H9 (cell line): Measurements from ENCODE around the gene AGBL4. TPM values are rescaled to one million over a fixed set of nuclear protein-coding genes. Genes with fewer than 3 reads are reported as not detected.
A peak's percentile ranks its signal among the peaks of the same experiment; 100 is the strongest.

Experiments
- DNase-seq: peaks from one replicate; pipeline ENCODE4 v3.0.0-alpha.2; 2017
- H2AFZ ChIP-seq: one replicate; pipeline ENCODE4 v1.6.1; 2013; ENCODE audit warnings: mild to moderate bottlenecking, low read length, control low read depth, moderate library complexity
- H2AK5ac ChIP-seq: 2 replicates; pipeline ENCODE4 v1.6.1; 2013; ENCODE audit warnings: low read length, control low read depth, mixed read lengths; ENCODE audit not compliant: insufficient read length
- H2BK120ac ChIP-seq: one replicate; pipeline ENCODE4 v1.6.1; 2013; ENCODE audit warnings: low read depth, mild to moderate bottlenecking, low read length, control low read depth, inconsistent platforms; ENCODE audit not compliant: poor library complexity, severe bottlenecking
- H2BK12ac ChIP-seq: 2 replicates; pipeline ENCODE4 v1.6.1; 2013; ENCODE audit warnings: low read length, control low read depth, mixed read lengths, low read depth; ENCODE audit not compliant: insufficient read length
- H2BK15ac ChIP-seq: 2 replicates; pipeline ENCODE4 v1.6.1; 2013; ENCODE audit warnings: low read depth, low read length, control low read depth
- H2BK20ac ChIP-seq: one replicate; pipeline ENCODE4 v1.6.1; 2013; ENCODE audit warnings: low read depth, mild to moderate bottlenecking, low read length, control low read depth, inconsistent platforms; ENCODE audit not compliant: poor library complexity, severe bottlenecking
- H2BK5ac ChIP-seq: 2 replicates; pipeline ENCODE4 v1.6.1; 2013; ENCODE audit warnings: low read length, control low read depth, mixed read lengths; ENCODE audit not compliant: insufficient read length
- H3K14ac ChIP-seq: 2 replicates; pipeline ENCODE4 v1.6.1; 2013; ENCODE audit warnings: low read length, control low read depth; ENCODE audit not compliant: insufficient read depth
- H3K18ac ChIP-seq: 2 replicates; pipeline ENCODE4 v1.6.1; 2013; ENCODE audit warnings: low read depth, mild to moderate bottlenecking, mixed read lengths, low read length, control low read depth; ENCODE audit not compliant: insufficient read length
- H3K23ac ChIP-seq: 2 replicates; pipeline ENCODE4 v1.6.1; 2013; ENCODE audit warnings: low read length, control low read depth, mixed read lengths, low read depth; ENCODE audit not compliant: insufficient read length
- H3K23me2 ChIP-seq: 2 replicates; pipeline ENCODE4 v1.6.1; 2013; ENCODE audit warnings: low read depth, mild to moderate bottlenecking, mixed read lengths, low read length, control low read depth; ENCODE audit not compliant: insufficient read length, poor library complexity, severe bottlenecking
- H3K27ac ChIP-seq: 2 replicates; pipeline ENCODE4 v1.5.1; 2013; ENCODE audit warnings: low read length, control low read depth, mixed read lengths, low read depth; ENCODE audit not compliant: insufficient read length
- H3K27me3 ChIP-seq: 2 replicates; pipeline ENCODE4 v1.6.1; 2013; ENCODE audit warnings: low read length, control low read depth, inconsistent platforms; ENCODE audit not compliant: insufficient read depth
- H3K4ac ChIP-seq: 2 replicates; pipeline ENCODE4 v1.6.1; 2013; ENCODE audit warnings: low read depth, mild to moderate bottlenecking, control low read depth, inconsistent platforms, low read length, moderate library complexity
- H3K4me1 ChIP-seq: 2 replicates; pipeline ENCODE4 v1.6.1; 2013; ENCODE audit warnings: low read length, control low read depth, inconsistent platforms; ENCODE audit not compliant: insufficient read depth
- H3K4me2 ChIP-seq: 2 replicates; pipeline ENCODE4 v1.6.1; 2013; ENCODE audit warnings: low read length, control low read depth, mixed read lengths; ENCODE audit not compliant: insufficient read length, insufficient read depth
- H3K56ac ChIP-seq: 2 replicates; pipeline ENCODE4 v1.6.1; 2013; ENCODE audit warnings: low read depth, mild to moderate bottlenecking, mixed read lengths, low read length, control low read depth; ENCODE audit not compliant: insufficient read length
- H3K79me1 ChIP-seq: 2 replicates; pipeline ENCODE4 v1.6.1; 2013; ENCODE audit warnings: low read depth, mild to moderate bottlenecking, moderate library complexity, low read length, control low read depth, inconsistent platforms; ENCODE audit not compliant: insufficient read depth, poor library complexity, severe bottlenecking
- H3K79me2 ChIP-seq: 2 replicates; pipeline ENCODE4 v1.6.1; 2013; ENCODE audit warnings: low read length, control low read depth, inconsistent platforms; ENCODE audit not compliant: insufficient read depth
- H3K9ac ChIP-seq: 2 replicates; pipeline ENCODE4 v1.6.1; 2013; ENCODE audit warnings: low read length, control low read depth, mixed read lengths; ENCODE audit not compliant: insufficient read length; ENCODE audit errors: extremely low read depth
- H3K9me3 ChIP-seq: one replicate; pipeline ENCODE4 v1.6.1; 2013; ENCODE audit warnings: low read depth, low read length, inconsistent platforms; ENCODE audit not compliant: control insufficient read depth
- H3T11ph ChIP-seq: one replicate; pipeline ENCODE4 v1.6.1; 2013; ENCODE audit warnings: mild to moderate bottlenecking, low read length, control low read depth, inconsistent platforms
- H4K20me1 ChIP-seq: one replicate; pipeline ENCODE4 v1.6.1; 2013; ENCODE audit not compliant: control insufficient read depth, insufficient read length, insufficient read depth
- H4K5ac ChIP-seq: 2 replicates; pipeline ENCODE4 v1.6.1; 2013; ENCODE audit warnings: low read depth, mild to moderate bottlenecking, mixed read lengths, low read length, control low read depth; ENCODE audit not compliant: insufficient read length
- H4K8ac ChIP-seq: replicated peaks from 2 replicates; pipeline ENCODE4 v1.6.1; 2013; ENCODE audit warnings: low read length, control low read depth, mixed read lengths, low read depth; ENCODE audit not compliant: insufficient read length
- H4K91ac ChIP-seq: 2 replicates; pipeline ENCODE4 v1.6.1; 2013; ENCODE audit warnings: low read depth, mild to moderate bottlenecking, moderate library complexity, mixed read lengths, low read length, control low read depth; ENCODE audit not compliant: insufficient read length
- H3K27ac Mint-ChIP-seq, 3 experiments: 2 replicates in 2 of 3; 3 replicates in 1 of 3; pipeline ENCODE4 v1.8.0; 2020 to 2021; ENCODE audit warnings: mixed read lengths in 3 of 3, mild to moderate bottlenecking in 1 of 3, moderate library complexity in 1 of 3
- H3K27me3 Mint-ChIP-seq: 2 replicates; pipeline ENCODE4 v1.8.0; 2021; ENCODE audit warnings: low read depth, mild to moderate bottlenecking, moderate library complexity, mixed read lengths
- H3K36me3 Mint-ChIP-seq, 3 experiments: 2 replicates in 2 of 3; 3 replicates in 1 of 3; pipeline ENCODE4 v1.8.0; 2020 to 2021; ENCODE audit warnings: low read depth in 3 of 3, mixed read lengths in 3 of 3; ENCODE audit not compliant: insufficient read depth in 1 of 3
- H3K4me1 Mint-ChIP-seq, 2 experiments: 2 replicates each; pipeline ENCODE4 v1.8.0; 2020; ENCODE audit warnings: mixed read lengths in 2 of 2
- H3K4me3 Mint-ChIP-seq, 2 experiments: 2 replicates in 1 of 2; 3 replicates in 1 of 2; pipeline ENCODE4 v1.8.0; 2020 to 2021; ENCODE audit warnings: mild to moderate bottlenecking in 2 of 2, mixed read lengths in 2 of 2, moderate library complexity in 1 of 2
- H3K9me3 Mint-ChIP-seq, 2 experiments: 2 replicates in 1 of 2; 3 replicates in 1 of 2; pipeline ENCODE4 v1.8.0; 2020; ENCODE audit warnings: mild to moderate bottlenecking in 2 of 2, mixed read lengths in 2 of 2, moderate library complexity in 1 of 2
- WGBS: extraction: QIAGEN DNeasy Blood & Tissue Kit; methylation state at CpG from one replicate; pipeline ENCODE4 v1.1.7; 2013; ENCODE audit warnings: missing lambda C conversion rate, low lambda C conversion rate, mixed read lengths; ENCODE audit not compliant: insufficient read length; ENCODE audit errors: extremely low coverage; 5-methylcytosine and 5-hydroxymethylcytosine counted together
- total RNA-seq: library from RNA; stranded (reverse); gene quantifications from 2 replicates; pipeline ENCODE4 v1.2.1, GENCODE V29; 2021
- TF ChIP-seq, protein P1 (sequence below): fragments of 200-600 bp; sonication (generic); conservative IDR thresholded peaks from 3 replicates; pipeline ENCODE4 v1.8.0; 2021; ENCODE audit warnings: antibody characterized with exemption, mild to moderate bottlenecking

The AGBL4 gene
- total RNA-seq, 1 experiment from 2014 or later: not detected

DNA sequence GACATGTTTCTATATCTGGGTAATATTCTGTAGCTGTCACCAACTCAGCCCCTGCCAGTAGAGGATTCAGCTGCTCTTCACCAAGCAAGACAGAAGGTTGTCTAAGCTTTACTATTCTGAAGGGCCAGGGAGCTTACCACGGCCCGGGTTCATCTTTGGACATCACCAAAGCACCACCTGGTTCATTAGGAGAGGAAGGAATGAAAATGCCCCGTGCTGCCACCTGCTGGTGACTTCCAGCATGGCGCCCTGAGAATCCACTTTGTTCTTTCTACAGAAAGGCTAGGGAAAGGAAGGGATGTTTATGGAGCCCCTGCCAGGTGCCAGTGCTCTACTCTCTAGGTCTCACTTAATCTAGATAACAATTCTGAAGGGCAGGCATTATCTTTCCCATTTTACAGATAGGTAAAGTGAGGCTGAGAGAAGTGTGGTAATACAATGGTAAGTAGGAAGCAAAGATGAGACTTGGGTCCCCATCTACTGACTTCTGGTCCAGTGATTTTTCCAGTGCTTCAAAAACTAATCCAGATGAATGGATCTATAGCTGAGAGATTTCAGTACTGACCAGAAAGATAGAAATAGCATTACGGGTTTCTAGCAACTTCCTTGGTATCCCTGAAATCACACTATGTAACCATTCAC is 1326.6 kb downstream of the AGBL4 start:
- H4K8ac ChIP-seq: no peak overlapping the region
- H3K9ac ChIP-seq: no peak overlapping the region
- H2BK15ac ChIP-seq: no peak overlapping the region
- H3K27me3 ChIP-seq: no peaks in the 10 kb centered on the region
- no peaks in the 10 kb centered on the region for H4K20me1 ChIP-seq
- no peak overlapping the region for H3K14ac ChIP-seq
- DNase-seq: peak; percentile 74
- no peak overlapping the region for H4K91ac ChIP-seq
- H3K9me3 Mint-ChIP-seq: no peaks in the 10 kb centered on the region; a peak in 1 of 5 replicates
- no peak overlapping the region for H3K27ac ChIP-seq
- H2BK12ac ChIP-seq: no peak overlapping the region
- H3K79me2 ChIP-seq: no peaks in the 10 kb centered on the region
- no peaks in the 10 kb centered on the region for H3K23me2 ChIP-seq
- H2AK5ac ChIP-seq: no peak overlapping the region
- H3K27ac Mint-ChIP-seq: no peak overlapping the region
- peaks cover 2 to 7% of the 10 kb centered on the region in 2 experiments; a peak in 1 of 4 replicates for H3K4me1 Mint-ChIP-seq
- H3K36me3 Mint-ChIP-seq: no peaks in the 10 kb centered on the region
- H2BK120ac ChIP-seq: no peak overlapping the region
- no peak overlapping the region for H2BK5ac ChIP-seq
- no peak overlapping the region for H3K18ac ChIP-seq
- H4K5ac ChIP-seq: no peak overlapping the region
- TF ChIP-seq, protein P1, sequence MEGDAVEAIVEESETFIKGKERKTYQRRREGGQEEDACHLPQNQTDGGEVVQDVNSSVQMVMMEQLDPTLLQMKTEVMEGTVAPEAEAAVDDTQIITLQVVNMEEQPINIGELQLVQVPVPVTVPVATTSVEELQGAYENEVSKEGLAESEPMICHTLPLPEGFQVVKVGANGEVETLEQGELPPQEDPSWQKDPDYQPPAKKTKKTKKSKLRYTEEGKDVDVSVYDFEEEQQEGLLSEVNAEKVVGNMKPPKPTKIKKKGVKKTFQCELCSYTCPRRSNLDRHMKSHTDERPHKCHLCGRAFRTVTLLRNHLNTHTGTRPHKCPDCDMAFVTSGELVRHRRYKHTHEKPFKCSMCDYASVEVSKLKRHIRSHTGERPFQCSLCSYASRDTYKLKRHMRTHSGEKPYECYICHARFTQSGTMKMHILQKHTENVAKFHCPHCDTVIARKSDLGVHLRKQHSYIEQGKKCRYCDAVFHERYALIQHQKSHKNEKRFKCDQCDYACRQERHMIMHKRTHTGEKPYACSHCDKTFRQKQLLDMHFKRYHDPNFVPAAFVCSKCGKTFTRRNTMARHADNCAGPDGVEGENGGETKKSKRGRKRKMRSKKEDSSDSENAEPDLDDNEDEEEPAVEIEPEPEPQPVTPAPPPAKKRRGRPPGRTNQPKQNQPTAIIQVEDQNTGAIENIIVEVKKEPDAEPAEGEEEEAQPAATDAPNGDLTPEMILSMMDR: peak; percentile 89
- WGBS: no CpG with 5 or more reads among the region's 5 CpGs
- H2AFZ ChIP-seq: no peak overlapping the region
- no peak overlapping the region for H3K4me3 Mint-ChIP-seq
- H3K23ac ChIP-seq: no peak overlapping the region
- H3K4me1 ChIP-seq: no peaks in the 10 kb centered on the region
- no peak overlapping the region for H2BK20ac ChIP-seq
- H3K4me2 ChIP-seq: no peak overlapping the region
- no peaks in the 10 kb centered on the region for H3K79me1 ChIP-seq
- no peak overlapping the region for H3K56ac ChIP-seq
- H3K9me3 ChIP-seq: no peaks in the 10 kb centered on the region
- H3K27me3 Mint-ChIP-seq: peaks cover 2% of the 10 kb centered on the region; the same call in 1 of the 2 replicates
- H3K4ac ChIP-seq: no peak overlapping the region
- no peak overlapping the region for H3T11ph ChIP-seq
